Activated CD8-positive, alpha-beta memory T cell treated with anti-CD3 and anti-CD28 coated beads for 24 hours (primary cell): Measurements from ENCODE around the gene HLF.

Source experiments
- DNase-seq: peaks from one replicate; pipeline ENCODE4 v3.0.0-alpha.2; 2020

HLF gene

DNA sequence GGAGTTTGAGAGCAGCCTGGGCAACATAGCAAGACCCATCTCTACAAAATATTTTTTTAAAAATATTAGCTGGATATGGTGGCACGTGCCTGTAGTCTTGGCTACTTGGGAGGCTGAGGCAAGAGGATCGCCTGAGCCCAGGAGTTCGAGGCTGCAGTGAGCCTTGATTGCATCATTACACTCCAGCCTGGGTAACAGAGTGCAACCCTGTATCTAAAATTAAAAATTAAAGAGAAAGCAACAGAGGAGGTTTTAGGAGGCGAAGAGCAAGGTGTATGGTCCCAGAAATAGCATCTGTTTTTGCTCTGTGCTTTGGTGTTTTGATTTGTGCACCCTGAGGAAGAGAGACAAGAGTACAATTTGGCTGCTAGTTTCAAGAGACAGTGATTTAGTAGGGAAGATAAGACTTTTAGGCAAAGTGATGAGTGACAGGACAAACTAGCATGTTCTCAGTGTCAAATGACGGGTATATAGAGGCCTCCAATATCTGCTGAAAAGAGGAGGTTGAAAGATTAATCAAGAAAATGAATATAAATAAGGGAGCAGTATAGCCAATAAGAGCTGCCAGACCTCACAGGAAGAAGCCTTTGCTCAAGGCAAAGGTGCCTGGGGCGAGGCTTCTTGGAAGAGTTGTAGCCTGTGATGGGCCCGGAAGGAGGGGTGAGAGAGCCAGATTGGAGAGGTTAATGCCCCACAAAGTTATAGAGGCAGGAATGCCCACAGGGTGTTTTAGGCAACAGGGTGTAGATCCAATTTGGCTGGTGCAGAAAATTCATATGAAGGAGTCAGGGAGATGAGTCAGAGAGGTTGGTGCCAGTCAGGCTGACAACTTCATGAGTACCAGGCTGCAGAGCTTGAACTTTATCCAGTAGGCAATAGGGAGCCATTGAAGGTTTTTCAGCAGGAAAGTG is 11.4 kb downstream of the HLF start:
- DNase-seq = no peak

- DNase-seq = no peak
These were observed 13.6 kb downstream of the HLF start for GRCh38 chr17:55278173-55278961.

GRCh38 chr17:55279203-55279602 is 14.4 kb downstream of the HLF start:
- DNase-seq = no peak

GRCh38 chr17:55279788-55280187 is 15.0 kb downstream of the HLF start:
- DNase-seq = no peak

- no peak for DNase-seq
These were observed 15.5 kb downstream of the HLF start for GRCh38 chr17:55280212-55280611.

- DNase-seq = no peak
These were observed 17.1 kb downstream of the HLF start for GRCh38 chr17:55281649-55282378.

DNA sequence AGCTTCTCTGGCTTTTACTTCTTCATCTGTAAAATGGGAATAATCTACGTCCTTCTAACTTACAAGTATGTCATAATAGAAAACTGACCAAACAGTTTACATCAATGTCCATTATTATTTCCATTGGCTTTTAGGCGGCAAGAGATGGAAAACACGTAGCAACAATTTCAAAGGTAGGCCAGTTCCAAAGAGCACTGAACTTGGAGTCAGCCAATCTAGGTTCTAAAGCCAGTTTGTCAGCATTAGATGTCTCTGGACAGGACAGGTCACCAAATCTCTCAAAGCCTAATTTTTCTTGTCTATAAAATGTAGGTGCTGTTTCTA is 17.6 kb downstream of the HLF start:
- no peak for DNase-seq

DNA sequence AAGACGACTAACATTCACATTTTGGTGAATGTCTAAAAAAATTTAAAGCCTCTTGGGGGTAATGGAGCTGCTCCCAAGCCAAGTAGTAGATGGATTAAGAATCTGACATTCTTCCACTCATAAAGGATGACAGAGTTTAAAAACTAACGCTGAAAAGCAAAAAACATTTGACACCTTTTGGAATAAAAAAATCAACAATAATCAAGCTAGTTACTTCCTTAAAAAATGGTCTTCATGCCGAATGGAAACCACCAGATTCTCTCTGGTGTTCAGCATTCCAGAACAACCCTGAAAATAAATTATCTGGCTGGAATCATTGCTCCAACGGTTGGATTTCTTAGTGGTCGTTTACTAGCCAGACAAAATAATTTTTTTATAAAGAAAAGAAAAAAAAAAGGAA is 18.0 kb downstream of the HLF start:
- no peak for DNase-seq

DNA sequence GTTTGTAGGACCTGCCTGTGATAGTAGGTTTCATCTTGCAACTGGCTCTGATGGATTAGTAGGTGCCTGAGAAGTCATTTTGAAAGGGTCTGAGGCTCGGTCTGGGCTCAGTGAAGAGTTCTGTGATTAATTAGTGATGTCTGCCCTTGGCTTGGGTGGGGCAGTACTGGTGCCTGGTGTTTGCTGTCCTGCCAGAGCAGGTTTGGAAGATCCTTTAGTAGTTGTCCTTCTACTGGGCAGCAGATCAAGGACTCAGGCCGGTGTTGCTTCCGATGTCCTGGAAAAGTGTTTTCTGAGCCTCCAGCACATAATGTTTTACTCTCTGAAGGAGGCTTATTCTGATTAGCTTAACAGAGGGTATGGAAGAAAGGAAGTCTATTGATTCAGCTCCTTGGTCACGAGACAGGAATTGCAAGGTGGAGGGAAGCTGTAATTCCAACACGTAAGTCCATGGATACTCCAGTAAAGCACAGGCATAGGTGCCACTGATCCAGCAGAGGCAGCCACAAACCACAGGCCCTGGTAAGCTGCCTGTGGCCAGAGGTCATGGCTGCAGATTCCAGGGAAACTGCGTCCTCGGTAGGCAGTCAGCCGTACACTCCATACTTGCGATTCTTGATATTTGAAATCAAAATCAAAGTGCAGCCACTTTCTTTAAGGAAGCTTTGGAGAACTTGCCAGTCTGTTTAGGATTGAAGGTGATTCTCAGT is 18.7 kb downstream of the HLF start:
- DNase-seq = no peak

- no peak for DNase-seq
These were observed 19.5 kb downstream of the HLF start for GRCh38 chr17:55284001-55284884.

GRCh38 chr17:55284944-55285339 is 20.2 kb downstream of the HLF start:
- no peak for DNase-seq

- DNase-seq = no peak
These were observed 20.9 kb downstream of the HLF start for GRCh38 chr17:55285340-55286301.

- DNase-seq = no peak
These were observed 22.2 kb downstream of the HLF start for GRCh38 chr17:55286681-55287589.

DNA sequence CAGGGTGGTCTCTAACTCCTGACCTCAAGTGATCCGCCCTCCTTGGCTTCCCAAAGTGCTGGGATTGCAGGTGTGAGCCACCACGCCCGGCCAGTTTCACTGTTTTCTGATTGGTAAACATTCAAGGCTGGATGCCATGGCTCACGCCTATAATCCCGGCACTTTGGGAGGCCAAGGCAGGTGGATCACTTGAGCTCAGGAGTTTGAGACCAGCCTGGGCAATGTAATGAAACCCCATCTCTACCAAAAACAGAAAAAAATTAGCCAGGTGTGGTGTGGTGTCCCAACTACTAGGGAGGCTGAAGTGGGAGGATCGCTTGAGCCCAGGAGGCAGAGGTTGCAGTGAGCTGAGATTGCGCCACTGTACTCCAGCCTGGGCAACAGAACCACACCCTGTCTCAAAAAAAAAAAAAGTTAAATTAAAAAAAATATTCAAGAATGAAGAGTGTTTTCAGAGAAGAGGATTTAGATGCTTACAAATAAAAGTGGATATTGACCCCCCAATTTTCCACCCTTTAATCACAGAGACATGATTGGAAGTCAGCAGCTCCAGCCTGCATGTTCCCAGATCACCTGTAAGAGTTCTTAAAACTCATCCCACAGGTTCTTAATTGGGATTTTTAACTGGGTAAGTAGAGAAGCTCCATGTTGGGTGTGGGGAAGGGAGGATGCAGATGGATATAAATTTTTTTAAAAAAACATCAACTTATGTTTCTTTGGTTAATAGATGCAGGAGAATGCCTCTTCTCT is 23.8 kb downstream of the HLF start:
- no peak for DNase-seq

DNA sequence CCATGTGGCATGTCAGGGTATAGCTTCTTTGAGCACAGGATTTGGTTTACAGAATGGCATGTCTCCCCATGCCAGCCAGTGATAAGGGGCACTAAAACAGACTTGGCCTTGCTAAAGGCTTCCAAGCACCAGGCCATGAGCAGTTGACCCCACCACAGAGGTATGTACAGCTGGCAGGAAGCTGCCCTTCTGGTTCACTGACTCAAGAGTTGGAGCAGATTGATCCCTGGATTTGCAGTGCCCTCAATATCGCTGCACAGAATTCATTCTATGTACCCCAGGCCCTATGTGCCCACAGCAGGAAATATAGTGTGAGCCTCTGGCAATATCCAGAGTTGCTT is 24.3 kb downstream of the HLF start:
- DNase-seq = no peak

GRCh38 chr17:55289978-55290377 is 25.2 kb downstream of the HLF start:
- no peak for DNase-seq

DNA sequence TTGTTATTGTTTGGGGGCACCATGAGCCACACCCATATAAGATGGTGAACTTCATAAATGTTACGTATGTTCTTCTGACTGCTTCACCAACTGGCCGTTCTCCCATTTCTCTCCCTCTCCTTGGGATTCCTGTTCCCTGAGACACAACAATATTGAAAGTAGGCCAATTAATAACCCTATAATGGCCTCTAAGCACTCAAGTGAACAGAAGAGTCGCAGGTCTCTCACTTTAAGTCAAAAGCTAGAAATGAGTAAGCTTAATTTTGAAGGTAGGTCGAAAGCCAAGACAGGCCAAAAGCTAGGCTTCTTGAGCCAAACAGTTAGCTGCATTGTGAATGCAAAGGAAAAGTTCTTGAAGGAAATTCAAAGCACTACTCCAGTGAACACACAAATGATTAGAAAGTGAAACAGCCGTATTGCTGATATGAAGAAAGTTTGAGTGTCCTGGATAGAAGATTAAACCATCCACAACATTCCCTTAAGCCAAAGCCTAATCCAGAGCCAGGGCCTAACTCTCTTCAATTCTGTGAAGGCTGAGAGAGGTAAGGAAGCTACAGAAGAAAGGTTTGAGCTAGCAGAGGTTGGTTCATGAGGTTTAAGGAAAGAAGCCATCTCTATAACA is 25.8 kb downstream of the HLF start:
- DNase-seq = no peak

- no peak for DNase-seq
These were observed 26.4 kb downstream of the HLF start for GRCh38 chr17:55291114-55291507.
